Type B pancreatic cell (in vitro differentiated cells): Measurements from ENCODE around the gene IKBIP. TPM values are rescaled to one million over a fixed set of nuclear protein-coding genes. Genes with fewer than 3 reads are reported as not detected.

Experiments
- DNase-seq: peaks from one replicate; pipeline ENCODE4 v3.0.0; 2021; ENCODE audit warnings: mixed read lengths; ENCODE audit not compliant: unreplicated experiment; ENCODE audit errors: extremely low spot score
- H3K27ac Mint-ChIP-seq: 2 replicates; pipeline ENCODE4 v1.8.0; 2021; ENCODE audit warnings: mild to moderate bottlenecking, mixed read lengths
- H3K27me3 Mint-ChIP-seq: 2 replicates; pipeline ENCODE4 v1.8.0; 2021; ENCODE audit warnings: mixed read lengths
- H3K36me3 Mint-ChIP-seq: 2 replicates; pipeline ENCODE4 v1.8.0; 2021; ENCODE audit warnings: mixed read lengths
- H3K4me1 Mint-ChIP-seq: one replicate; pipeline ENCODE4 v1.8.0; 2021; ENCODE audit warnings: mixed read lengths; ENCODE audit not compliant: unreplicated experiment
- H3K4me3 Mint-ChIP-seq: 2 replicates; pipeline ENCODE4 v1.8.0; 2021; ENCODE audit warnings: mild to moderate bottlenecking, mixed read lengths
- H3K9me3 Mint-ChIP-seq: 2 replicates; pipeline ENCODE4 v1.8.0; 2021; ENCODE audit warnings: mixed read lengths
- long read RNA-seq: library from polyadenylated mRNA; unstranded; transcript quantifications from one replicate; pipeline ENCODE4 v2.0.0, GENCODE V29; 2020
- total RNA-seq: library from RNA; stranded (reverse); gene quantifications from 2 replicates; pipeline ENCODE4 v1.2.1, GENCODE V29; 2021; ENCODE audit warnings: low replicate concordance
- TF ChIP-seq, protein P1 (sequence below): fragments of 200-600 bp; sonication (generic); conservative IDR thresholded peaks from 2 replicates; pipeline ENCODE4 v1.5.0; 2021; ENCODE audit warnings: antibody characterized with exemption, mild to moderate bottlenecking

The IKBIP gene, protein sequence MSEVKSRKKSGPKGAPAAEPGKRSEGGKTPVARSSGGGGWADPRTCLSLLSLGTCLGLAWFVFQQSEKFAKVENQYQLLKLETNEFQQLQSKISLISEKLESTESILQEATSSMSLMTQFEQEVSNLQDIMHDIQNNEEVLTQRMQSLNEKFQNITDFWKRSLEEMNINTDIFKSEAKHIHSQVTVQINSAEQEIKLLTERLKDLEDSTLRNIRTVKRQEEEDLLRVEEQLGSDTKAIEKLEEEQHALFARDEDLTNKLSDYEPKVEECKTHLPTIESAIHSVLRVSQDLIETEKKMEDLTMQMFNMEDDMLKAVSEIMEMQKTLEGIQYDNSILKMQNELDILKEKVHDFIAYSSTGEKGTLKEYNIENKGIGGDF
- 8.1 and 16.7 TPM in 2 replicates for total RNA-seq
- long read RNA-seq = 0 reads

DNA sequence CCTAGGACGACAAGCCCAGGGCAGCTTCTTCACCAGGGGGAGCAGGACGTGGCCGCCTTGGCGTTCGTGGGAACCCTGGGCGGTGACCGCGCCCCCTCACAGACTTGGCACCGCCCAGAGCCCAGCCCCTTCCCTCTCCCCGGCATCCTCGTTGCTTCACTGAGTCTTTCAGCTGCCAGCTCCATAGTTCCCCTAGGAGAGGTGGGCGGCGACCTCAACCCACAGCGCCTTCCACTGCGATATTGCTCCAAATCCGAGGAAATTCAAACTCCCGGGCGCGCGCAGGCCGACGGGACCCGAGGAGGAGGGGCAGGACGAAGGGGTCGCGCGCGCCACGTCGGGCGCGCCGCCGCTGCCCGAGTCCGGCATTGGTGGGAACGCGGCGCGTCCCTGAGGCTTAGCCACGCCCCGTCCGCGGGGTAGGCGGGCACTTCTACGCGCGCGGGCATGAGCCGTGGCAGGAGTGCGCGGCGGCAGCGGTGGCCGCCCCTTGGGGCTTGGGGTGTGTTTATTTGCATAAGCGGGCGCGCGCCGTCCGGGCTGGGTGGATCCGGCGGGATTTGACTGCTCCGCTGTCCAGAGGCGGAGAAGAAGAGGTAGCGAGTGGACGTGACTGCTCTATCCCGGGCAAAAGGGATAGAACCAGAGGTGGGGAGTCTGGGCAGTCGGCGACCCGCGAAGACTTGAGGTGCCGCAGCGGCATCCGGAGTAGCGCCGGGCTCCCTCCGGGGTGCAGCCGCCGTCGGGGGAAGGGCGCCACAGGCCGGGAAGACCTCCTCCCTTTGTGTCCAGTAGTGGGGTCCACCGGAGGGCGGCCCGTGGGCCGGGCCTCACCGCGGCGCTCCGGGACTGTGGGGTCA lies at the start of gene IKBIP, which contains the start of gene APAF1:
Gene IKBIP, minus strand, starts transcription at position 77 of the 860 bp plus-strand sequence. CDS start 87 bp downstream, outside the sequence.
Gene APAF1, plus strand, starts transcription at position 579 of the 860 bp plus-strand sequence. CDS start 3,070 bp downstream, outside the sequence.
- peak within 1 kb of the TSS; percentile 97 for H3K4me3 Mint-ChIP-seq
- no peaks in the 10 kb centered on the region for H3K27me3 Mint-ChIP-seq
- peaks cover 6% of the 10 kb centered on the region for H3K4me1 Mint-ChIP-seq
- H3K36me3 Mint-ChIP-seq = peaks cover 8% of the 10 kb centered on the region
- TF ChIP-seq, protein P1, sequence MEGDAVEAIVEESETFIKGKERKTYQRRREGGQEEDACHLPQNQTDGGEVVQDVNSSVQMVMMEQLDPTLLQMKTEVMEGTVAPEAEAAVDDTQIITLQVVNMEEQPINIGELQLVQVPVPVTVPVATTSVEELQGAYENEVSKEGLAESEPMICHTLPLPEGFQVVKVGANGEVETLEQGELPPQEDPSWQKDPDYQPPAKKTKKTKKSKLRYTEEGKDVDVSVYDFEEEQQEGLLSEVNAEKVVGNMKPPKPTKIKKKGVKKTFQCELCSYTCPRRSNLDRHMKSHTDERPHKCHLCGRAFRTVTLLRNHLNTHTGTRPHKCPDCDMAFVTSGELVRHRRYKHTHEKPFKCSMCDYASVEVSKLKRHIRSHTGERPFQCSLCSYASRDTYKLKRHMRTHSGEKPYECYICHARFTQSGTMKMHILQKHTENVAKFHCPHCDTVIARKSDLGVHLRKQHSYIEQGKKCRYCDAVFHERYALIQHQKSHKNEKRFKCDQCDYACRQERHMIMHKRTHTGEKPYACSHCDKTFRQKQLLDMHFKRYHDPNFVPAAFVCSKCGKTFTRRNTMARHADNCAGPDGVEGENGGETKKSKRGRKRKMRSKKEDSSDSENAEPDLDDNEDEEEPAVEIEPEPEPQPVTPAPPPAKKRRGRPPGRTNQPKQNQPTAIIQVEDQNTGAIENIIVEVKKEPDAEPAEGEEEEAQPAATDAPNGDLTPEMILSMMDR = no peak
- DNase-seq = peak; percentile 98
- H3K9me3 Mint-ChIP-seq = no peaks in the 10 kb centered on the region
- peak within 1 kb of the TSS; percentile 93 for H3K27ac Mint-ChIP-seq

DNA sequence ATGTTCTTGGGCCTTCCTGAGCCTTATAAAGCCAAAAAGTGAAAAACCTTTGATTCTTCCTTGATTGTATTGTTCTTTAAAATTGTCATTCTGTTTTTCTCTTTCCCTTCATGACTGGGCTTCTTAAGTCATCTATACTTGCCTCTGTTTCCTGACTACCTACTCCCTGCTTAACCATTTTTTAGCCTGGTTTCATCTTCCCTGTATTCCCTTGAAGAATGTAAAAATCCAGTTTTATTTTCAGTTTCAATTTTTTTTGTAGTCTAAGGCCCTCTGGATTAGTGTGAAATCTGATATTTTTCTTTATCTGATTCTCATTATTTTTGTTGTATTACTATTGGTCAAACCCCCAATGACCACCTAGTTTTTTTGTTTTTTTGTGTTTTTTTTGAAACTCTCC lies 46.8 kb upstream of the IKBIP start:
- TF ChIP-seq, protein P1 = no peak
- Mint-ChIP-seq H3K9me3 (no peaks in the 10 kb centered on the region), H3K4me3 (no peak overlapping the region), H3K4me1 (peaks cover 6% of the 10 kb centered on the region), H3K36me3 (peaks cover 47% of the 10 kb centered on the region), H3K27me3 (no peaks in the 10 kb centered on the region), H3K27ac (no peak overlapping the region)
- DNase-seq = no peak

DNA sequence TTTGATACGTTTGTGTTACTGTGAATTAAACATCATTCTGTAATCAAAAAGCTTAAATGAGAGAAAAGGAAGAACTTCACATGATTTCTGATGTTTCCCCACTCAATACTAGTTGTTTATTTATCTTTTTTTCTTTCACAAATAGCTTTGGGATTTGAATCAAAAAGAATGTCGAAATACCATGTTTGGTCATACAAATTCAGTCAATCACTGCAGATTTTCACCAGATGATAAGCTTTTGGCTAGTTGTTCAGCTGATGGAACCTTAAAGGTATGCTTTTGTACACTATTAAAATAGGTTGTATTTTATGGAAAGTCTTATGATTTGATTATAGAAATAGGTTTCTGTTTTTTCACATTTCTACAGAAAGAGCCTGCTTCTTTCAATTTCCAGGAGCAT lies 42.0 kb upstream of the IKBIP start:
- DNase-seq = no peak
- TF ChIP-seq, protein P1 = no peak
- H3K9me3 Mint-ChIP-seq = no peaks in the 10 kb centered on the region
- H3K4me1 Mint-ChIP-seq = no peaks in the 10 kb centered on the region
- H3K4me3 Mint-ChIP-seq = no peak overlapping the region
- no peak overlapping the region for H3K27ac Mint-ChIP-seq
- peaks cover 45% of the 10 kb centered on the region for H3K36me3 Mint-ChIP-seq
- no peaks in the 10 kb centered on the region for H3K27me3 Mint-ChIP-seq

DNA sequence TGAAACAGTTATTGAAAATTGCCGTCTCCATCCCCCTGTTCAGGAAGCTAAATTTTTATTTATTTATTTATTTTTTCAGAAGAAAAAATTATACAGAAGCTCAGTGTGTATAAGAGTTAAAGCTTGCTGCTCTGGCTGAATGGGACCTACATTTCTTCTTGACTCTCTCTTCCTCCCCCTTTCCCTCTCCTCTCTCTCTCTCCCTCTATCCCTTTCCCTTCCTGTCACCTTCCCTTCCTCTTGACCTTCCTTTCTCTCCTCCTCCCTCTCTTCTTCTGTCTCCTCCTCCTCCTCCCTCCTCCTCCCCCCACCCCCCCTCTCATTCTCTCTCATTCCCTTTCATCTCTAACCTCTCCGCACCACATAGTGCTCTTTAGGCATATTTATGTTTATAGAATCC lies 39.6 kb upstream of the IKBIP start:
- Mint-ChIP-seq H3K27ac (no peak overlapping the region), H3K27me3 (no peaks in the 10 kb centered on the region), H3K4me1 (no peaks in the 10 kb centered on the region), H3K4me3 (no peak overlapping the region), H3K36me3 (peaks cover 33% of the 10 kb centered on the region), H3K9me3 (no peaks in the 10 kb centered on the region)
- TF ChIP-seq, protein P1 = no peak
- DNase-seq = no peak

DNA sequence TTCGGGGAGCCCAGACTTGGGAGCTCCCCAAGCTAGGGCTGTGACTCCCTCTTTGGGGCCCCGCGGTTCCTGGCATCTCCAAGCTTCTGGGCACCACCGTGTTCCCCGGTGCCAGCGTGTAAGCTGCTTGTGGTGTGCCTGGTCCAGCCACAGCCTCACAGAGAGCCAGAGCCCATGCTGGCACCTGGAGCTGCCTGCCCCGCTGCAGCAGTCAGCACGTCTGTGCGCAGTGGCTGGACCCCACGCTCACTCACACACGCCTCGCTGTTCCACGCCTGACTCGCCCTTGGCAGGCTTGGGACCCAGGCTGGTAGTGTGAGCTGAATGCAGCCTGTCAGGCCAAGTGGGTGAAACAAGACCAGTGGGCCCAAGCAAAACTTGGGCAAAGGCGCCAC lies 35.0 kb upstream of the IKBIP start:
- peaks cover 17% of the 10 kb centered on the region for H3K36me3 Mint-ChIP-seq
- H3K9me3 Mint-ChIP-seq = no peaks in the 10 kb centered on the region
- no peaks in the 10 kb centered on the region for H3K27me3 Mint-ChIP-seq
- no peak overlapping the region for H3K27ac Mint-ChIP-seq
- TF ChIP-seq, protein P1 = no peak
- H3K4me1 Mint-ChIP-seq = no peaks in the 10 kb centered on the region
- no peak overlapping the region for H3K4me3 Mint-ChIP-seq
- DNase-seq = no peak
